HEK293 (cell line): Measurements from ENCODE around the gene BCL2A1.

Experiments used
- CTCF ChIP-seq: fragments of 450-650 bp; formaldehyde crosslinking; IDR thresholded peaks from 2 replicates; pipeline ENCODE4 v1.5.1; 2016; ENCODE audit warnings: missing biosample characterization, missing genetic modification characterization
- KLF16 ChIP-seq: fragments of 450-650 bp; formaldehyde crosslinking; IDR thresholded peaks from 2 replicates; pipeline ENCODE4 v1.5.1; 2017; ENCODE audit warnings: missing biosample characterization, missing genetic modification characterization
- PATZ1 ChIP-seq: fragments of 450-650 bp; formaldehyde crosslinking; IDR thresholded peaks from 2 replicates; pipeline ENCODE4 v1.5.1; 2016; ENCODE audit warnings: missing biosample characterization, missing genetic modification characterization
- TRIM28 ChIP-seq: IDR thresholded peaks from 2 replicates; pipeline ENCODE4 v1.6.1; 2011; ENCODE audit warnings: low read length, control low read depth, borderline replicate concordance
- ZFP3 ChIP-seq: fragments of 450-650 bp; formaldehyde crosslinking; IDR thresholded peaks from 2 replicates; pipeline ENCODE4 v1.5.1; 2016; ENCODE audit warnings: low read depth, missing biosample characterization, missing genetic modification characterization
- ZNF157 ChIP-seq: fragments of 450-650 bp; formaldehyde crosslinking; IDR thresholded peaks from 2 replicates; pipeline ENCODE4 v1.5.1; 2016; ENCODE audit warnings: missing biosample characterization, missing genetic modification characterization
- ZNF23 ChIP-seq: fragments of 450-650 bp; formaldehyde crosslinking; IDR thresholded peaks from 2 replicates; pipeline ENCODE4 v1.5.1; 2016; ENCODE audit warnings: missing biosample characterization, missing genetic modification characterization, borderline replicate concordance
- ZNF280C ChIP-seq: fragments of 450-650 bp; formaldehyde crosslinking; IDR thresholded peaks from 2 replicates; pipeline ENCODE4 v1.5.1; 2016; ENCODE audit warnings: missing biosample characterization, missing genetic modification characterization
- ZNF639 ChIP-seq: fragments of 450-650 bp; formaldehyde crosslinking; IDR thresholded peaks from 2 replicates; pipeline ENCODE4 v1.5.1; 2016; ENCODE audit warnings: missing biosample characterization, missing genetic modification characterization
- ZNF664 ChIP-seq: fragments of 450-650 bp; formaldehyde crosslinking; IDR thresholded peaks from 2 replicates; pipeline ENCODE4 v1.5.1; 2016; ENCODE audit warnings: missing biosample characterization, missing genetic modification characterization
- ZNF76 ChIP-seq: fragments of 450-650 bp; formaldehyde crosslinking; IDR thresholded peaks from 2 replicates; pipeline ENCODE4; 2016; ENCODE audit warnings: low read depth, missing biosample characterization, missing genetic modification characterization, borderline replicate concordance

- TF ChIP-seq CTCF: no peak
- no peak for TF ChIP-seq ZNF664
- no peak for TF ChIP-seq PATZ1
- no peak for TF ChIP-seq ZNF157 (tag by site-specific recombination)
- TF ChIP-seq ZNF76 (tag by site-specific recombination): no peak
- no peak for TF ChIP-seq TRIM28
- TF ChIP-seq ZNF639: no peak
- TF ChIP-seq ZNF280C (tag by site-specific recombination): no peak
- no peak for TF ChIP-seq ZFP3 (tag by site-specific recombination)
- TF ChIP-seq ZNF23 (tag by site-specific recombination): no peak
- no peak for TF ChIP-seq KLF16 (tag by site-specific recombination)
These were observed 22.8 kb downstream of the BCL2A1 start for GRCh38 chr15:79948095-79948695.
